A549 (cell line): ENCODE results near the gene DLGAP1. TPM values are rescaled to one million over a fixed set of nuclear protein-coding genes. Genes with fewer than 3 reads are reported as not detected.
A peak's percentile ranks its signal among the peaks of the same experiment; 100 is the strongest.

Source experiments
- ATAC-seq, 2 experiments: fragments of 200-7000 bp in 1 of 2; fragments of >200 bp in 1 of 2; cut with Nextera tagmentation in 1 of 2; cut with Tn5 transposase in 1 of 2; 3 replicates each; pipeline versions ENCODE4 v1.8.0 to v1.9.1; 2018 to 2020; ENCODE audit warnings: mild to moderate bottlenecking in 1 of 2, moderate library complexity in 1 of 2
- CTCF ChIA-PET: fragments of 300-600 bp; sonication (Branson Sonifier 250); formaldehyde crosslinking; extraction: SDS; loops from one replicate; lab custom pipeline; 2021; ENCODE audit warnings: antibody characterized with exemption, inconsistent platforms; lab: Yijun Ruan, JAX
- POLR2A ChIA-PET: fragments of 350-600 bp; formaldehyde crosslinking; extraction: SDS; loops from one replicate; lab custom pipeline; 2021; ENCODE audit warnings: antibody characterized with exemption, inconsistent platforms; lab: Yijun Ruan, JAX
- DNase-seq, 2 experiments: peaks; one replicate each; pipeline versions ENCODE4 v3.0.0 to v3.0.0-alpha.2; 2011 to 2016; ENCODE audit warnings: low read depth in 1 of 2, low spot score in 1 of 2
- FAIRE-seq: peaks from 2 replicates; lab custom pipeline; 2011; peaks lifted over from hg19 to GRCh38; lab: Jason Lieb, UNC
- H3K27ac ChIP-seq, 2 experiments: fragments of >200 bp; sonication (Bioruptor Twin); formaldehyde crosslinking; 3 replicates each; pipeline ENCODE4 v1.5.1; 2016 to 2017
- H3K4me1 ChIP-seq: fragments of >200 bp; sonication (Bioruptor Twin); formaldehyde crosslinking; 3 replicates; pipeline ENCODE4 v1.6.1; 2016
- H3K4me2 ChIP-seq: fragments of >200 bp; sonication (Bioruptor Twin); formaldehyde crosslinking; 3 replicates; pipeline ENCODE4 v1.6.1; 2016
- H3K4me3 ChIP-seq: fragments of >200 bp; sonication (Bioruptor Twin); formaldehyde crosslinking; 3 replicates; pipeline ENCODE4 v1.5.1; 2016
- H3K9me3 ChIP-seq: fragments of >200 bp; sonication (Bioruptor Twin); formaldehyde crosslinking; 3 replicates; pipeline ENCODE4 v1.6.1; 2016
- CBX2 ChIP-seq: fragments of 200-600 bp; sonication (generic); IDR thresholded peaks from 2 replicates; pipeline ENCODE4 v1.6.1; 2016; ENCODE audit warnings: low read depth, mild to moderate bottlenecking, borderline replicate concordance
- CEBPB ChIP-seq, 2 experiments: fragments of >200 bp in 1 of 2; sonication (Bioruptor Twin) in 1 of 2; formaldehyde crosslinking in 1 of 2; IDR thresholded peaks; 2 replicates each; pipeline ENCODE4 v1.6.1; 2012 to 2016
- ELK1 ChIP-seq: fragments of 150-350 bp; IDR thresholded peaks from 2 replicates; pipeline ENCODE4 v1.6.1; 2014; ENCODE audit warnings: low read depth, mild to moderate bottlenecking, low read length
- EP300 ChIP-seq, 2 experiments: fragments of >200 bp; sonication (Bioruptor Twin); formaldehyde crosslinking; IDR thresholded peaks; 2 replicates in 1 of 2; 3 replicates in 1 of 2; pipeline ENCODE4 v1.6.1; 2016 to 2017
- HEYL ChIP-seq: fragments of 250-450 bp; sonication (Bioruptor Pico); IDR thresholded peaks from 2 replicates; pipeline ENCODE4 v1.8.0; 2021; ENCODE audit warnings: mild to moderate bottlenecking, moderate library complexity
- HMGXB4 ChIP-seq: fragments of 250-450 bp; sonication (Bioruptor Pico); IDR thresholded peaks from 2 replicates; pipeline ENCODE4 v1.5.0; 2021; ENCODE audit warnings: mild to moderate bottlenecking, moderate library complexity, borderline replicate concordance
- HOXA7 ChIP-seq: fragments of 250-450 bp; sonication (Bioruptor Pico); IDR thresholded peaks from 2 replicates; pipeline ENCODE4 v1.5.0; 2020; ENCODE audit warnings: mild to moderate bottlenecking, moderate library complexity
- HOXB13 ChIP-seq: fragments of 250-450 bp; sonication (Bioruptor Pico); IDR thresholded peaks from 2 replicates; pipeline ENCODE4 v1.5.0; 2020; ENCODE audit warnings: low read depth, mild to moderate bottlenecking, moderate library complexity
- JUN ChIP-seq, 2 experiments: fragments of >200 bp; sonication (Bioruptor Twin); formaldehyde crosslinking; IDR thresholded peaks; 2 replicates in 1 of 2; 3 replicates in 1 of 2; pipeline ENCODE4 v1.6.1; 2016 to 2017
- JUNB ChIP-seq: fragments of >200 bp; sonication (Bioruptor Twin); formaldehyde crosslinking; IDR thresholded peaks from 2 replicates; pipeline ENCODE4 v1.6.1; 2016
- KDM5A ChIP-seq: fragments of 200-600 bp; sonication (generic); IDR thresholded peaks from 2 replicates; pipeline ENCODE4 v1.6.1; 2016; ENCODE audit warnings: antibody characterized with exemption, mild to moderate bottlenecking
- MAFK ChIP-seq: fragments of 450-650 bp; IDR thresholded peaks from 2 replicates; pipeline ENCODE4 v1.6.1; 2014; ENCODE audit not compliant: partially characterized antibody
- MAX ChIP-seq: IDR thresholded peaks from 2 replicates; pipeline ENCODE4 v1.6.1; 2012
- NPAS2 ChIP-seq: fragments of 250-450 bp; sonication (Bioruptor Pico); IDR thresholded peaks from 2 replicates; pipeline ENCODE4 v1.8.0; 2022; ENCODE audit warnings: mild to moderate bottlenecking, moderate library complexity, borderline replicate concordance
- PHF8 ChIP-seq: fragments of 200-600 bp; sonication (generic); IDR thresholded peaks from 2 replicates; pipeline ENCODE4 v1.6.1; 2016; ENCODE audit warnings: low read depth, mild to moderate bottlenecking, antibody characterized with exemption, moderate library complexity, borderline replicate concordance
- POLR2A ChIP-seq: IDR thresholded peaks from 2 replicates; pipeline ENCODE4 v1.6.1; 2012; ENCODE audit warnings: mild to moderate bottlenecking, low read length
- RCOR1 ChIP-seq: fragments of 150-350 bp; IDR thresholded peaks from 2 replicates; pipeline ENCODE4 v1.6.1; 2014; ENCODE audit warnings: antibody characterized with exemption, low read length, low read depth
- RFX5 ChIP-seq: fragments of 450-650 bp; IDR thresholded peaks from 2 replicates; pipeline ENCODE4 v1.7.1; 2014; ENCODE audit warnings: antibody characterized with exemption, mild to moderate bottlenecking, moderate library complexity
- SMC3 ChIP-seq: fragments of >200 bp; sonication (Bioruptor Twin); formaldehyde crosslinking; IDR thresholded peaks from 3 replicates; pipeline ENCODE4 v1.6.1; 2018; ENCODE audit warnings: inconsistent platforms
- TFCP2L1 ChIP-seq: fragments of 250-450 bp; sonication (Bioruptor Pico); IDR thresholded peaks from 2 replicates; pipeline ENCODE4 v1.5.0; 2021; ENCODE audit warnings: mild to moderate bottlenecking
- USF2 ChIP-seq: fragments of 450-650 bp; IDR thresholded peaks from 2 replicates; pipeline ENCODE4 v1.6.1; 2014; ENCODE audit warnings: antibody characterized with exemption
- ZC3H11A ChIP-seq: fragments of 450-650 bp; IDR thresholded peaks from 2 replicates; pipeline ENCODE4 v1.6.1; 2014; ENCODE audit warnings: antibody characterized with exemption, mild to moderate bottlenecking
- ZFP36 ChIP-seq: fragments of 450-650 bp; IDR thresholded peaks from 2 replicates; pipeline ENCODE4 v1.6.1; 2014; ENCODE audit warnings: borderline replicate concordance; ENCODE audit not compliant: partially characterized antibody
- ZSCAN20 ChIP-seq: fragments of 250-450 bp; sonication (Bioruptor Pico); IDR thresholded peaks from 2 replicates; pipeline ENCODE4 v1.8.0; 2022; ENCODE audit warnings: mild to moderate bottlenecking, moderate library complexity
- WGBS: methylation state at CpG from one replicate; pipeline ENCODE4 v1.1.6; 2017; ENCODE audit errors: missing lambda C conversion rate; 5-methylcytosine and 5-hydroxymethylcytosine counted together
- polyA plus RNA-seq, 4 experiments: library from polyadenylated mRNA; depleted of rRNA in 3 of 4; stranded (reverse); fragments of >200 nt; fragmentation: RNase III in 1 of 4; extraction: RNeasy Plus Mini Kit Qiagen cat#74134 plus additional on column Dnase treatment in 1 of 4; gene quantifications; 2 replicates in 3 of 4; 3 replicates in 1 of 4; pipeline ENCODE4 v1.2.3, GENCODE V29; 2011 to 2017

The DLGAP1 gene
- polyA plus RNA-seq, 2 of the 4 experiments (the other 2 are of a cell fraction): 0.04 to 0.12 TPM

- TF ChIP-seq HEYL (no peak), PHF8 (no peak), HOXA7 (CRISPR knock-in tag) (no peak), CBX2 (no peak), MAFK (peak; percentile 7)
- no peaks in the 10 kb centered on the region for H3K4me1 ChIP-seq
- ChIA-PET CTCF (no interaction called here), POLR2A (no interaction called here)
- no peak for ATAC-seq
- WGBS: 11% methylated on average over 3 of the region's 3 CpGs
- no peak overlapping the region for H3K4me2 ChIP-seq
- no peak for DNase-seq
- H3K4me3 ChIP-seq: no peak overlapping the region
- no peak overlapping the region for H3K27ac ChIP-seq
- no peak for FAIRE-seq
- H3K9me3 ChIP-seq: no peaks in the 10 kb centered on the region
These were observed 209.7 kb downstream of the DLGAP1 start for GRCh38 chr18:4245456-4245855.

- Histone ChIP-seq H3K4me1 (no peaks in the 10 kb centered on the region), H3K9me3 (no peaks in the 10 kb centered on the region)
- TF ChIP-seq KDM5A (no peak), CEBPB (IDR thresholded peaks at IDR 0.05) (no peak), MAFK (no peak), TFCP2L1 (CRISPR knock-in tag) (no peak), USF2 (no peak), ZFP36 (no peak), RCOR1 (no peak), ZC3H11A (no peak), PHF8 (no peak), NPAS2 (no peak), POLR2A (no peak), HMGXB4 (no peak), EP300 (IDR thresholded peaks at IDR 0.05) (no peak), ZSCAN20 (CRISPR knock-in tag) (no peak), JUN (IDR thresholded peaks at IDR 0.05) (no peak), JUNB (no peak), SMC3 (no peak), RFX5 (no peak)
- TF ChIP-seq, all 56 proteins: peak for 0
- Histone ChIP-seq H3K4me2 (no peak overlapping the region), H3K4me3 (no peak overlapping the region), H3K27ac (no peak overlapping the region)
- ChIA-PET CTCF (no interaction called here), POLR2A (no interaction called here)
- WGBS: 23% methylated on average over 5 of the region's 5 CpGs
- ATAC-seq: no peak
- FAIRE-seq: no peak
- DNase-seq: no peak
These were observed 212.5 kb downstream of the DLGAP1 start for GRCh38 chr18:4242431-4243161.

- POLR2A ChIA-PET: no interaction called here
- DNase-seq (no peak), ATAC-seq (no peak), FAIRE-seq (no peak)
- H3K27ac ChIP-seq: no peak overlapping the region
- no peak overlapping the region for H3K4me3 ChIP-seq
- no peak overlapping the region for H3K4me2 ChIP-seq
- CTCF ChIA-PET: no interaction called here
- no peaks in the 10 kb centered on the region for H3K4me1 ChIP-seq
- no peak for TF ChIP-seq HOXB13
- TF ChIP-seq ZC3H11A: no peak
- no peak for TF ChIP-seq MAX
- TF ChIP-seq HMGXB4: no peak
- no peak for TF ChIP-seq ELK1
- TF ChIP-seq RFX5: no peak
- H3K9me3 ChIP-seq: no peaks in the 10 kb centered on the region
- 20% methylated on average over 6 of the region's 6 CpGs for WGBS
These were observed 214.0 kb downstream of the DLGAP1 start for GRCh38 chr18:4241090-4241617.
